HFF-Myc (cell line): Measurements from ENCODE around the gene SLC10A2.

Experiments used
- DNase-seq: peaks from one replicate; pipeline ENCODE4 v3.0.0-alpha.2; 2011; ENCODE audit warnings: low read depth; ENCODE audit errors: extremely low read depth
- H3K4me3 ChIP-seq: replicated peaks from 2 replicates; pipeline ENCODE4 v1.5.1; 2011; ENCODE audit warnings: low read depth, mild to moderate bottlenecking, control low read depth, low read length
- CTCF ChIP-seq: IDR thresholded peaks from 2 replicates; pipeline ENCODE4 v1.5.1; 2012; ENCODE audit warnings: mild to moderate bottlenecking, low read depth, low read length, control low read depth; ENCODE audit errors: missing control alignments

SLC10A2 gene

GRCh38 chr13:103033999-103034398 is 32.2 kb downstream of the SLC10A2 start:
- H3K4me3 ChIP-seq, result no peak overlapping the region

GRCh38 chr13:103031332-103031873 is 34.8 kb downstream of the SLC10A2 start:
- H3K4me3 ChIP-seq, result no peak overlapping the region
- no peak for TF ChIP-seq CTCF
- DNase-seq, result no peak

More at GRCh38 chr13:103033999-103034398, 32.2 kb downstream of the SLC10A2 start:
- no peak for TF ChIP-seq CTCF
- DNase-seq, result no peak

DNA sequence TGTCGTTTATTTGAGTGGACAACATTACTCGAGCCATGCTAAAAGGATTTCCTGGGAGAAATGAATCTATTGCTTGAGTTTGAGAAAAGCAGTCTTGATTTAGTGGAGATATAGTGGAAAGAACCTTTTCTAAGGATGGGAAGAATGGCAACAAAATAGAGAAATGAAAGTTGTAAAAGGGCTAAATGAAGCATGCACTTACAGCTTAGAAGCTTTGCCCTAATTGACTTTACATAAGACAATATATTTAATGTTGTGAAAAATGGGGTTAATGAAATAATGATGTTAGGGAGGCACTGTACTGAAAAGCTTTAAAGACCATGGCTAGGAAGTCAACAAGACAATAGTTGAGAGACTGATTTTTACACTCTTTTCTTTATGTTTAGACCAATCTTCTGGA is 35.4 kb downstream of the SLC10A2 start:
- H3K4me3 ChIP-seq, result no peak overlapping the region
- TF ChIP-seq CTCF, result no peak
- no peak for DNase-seq

DNA sequence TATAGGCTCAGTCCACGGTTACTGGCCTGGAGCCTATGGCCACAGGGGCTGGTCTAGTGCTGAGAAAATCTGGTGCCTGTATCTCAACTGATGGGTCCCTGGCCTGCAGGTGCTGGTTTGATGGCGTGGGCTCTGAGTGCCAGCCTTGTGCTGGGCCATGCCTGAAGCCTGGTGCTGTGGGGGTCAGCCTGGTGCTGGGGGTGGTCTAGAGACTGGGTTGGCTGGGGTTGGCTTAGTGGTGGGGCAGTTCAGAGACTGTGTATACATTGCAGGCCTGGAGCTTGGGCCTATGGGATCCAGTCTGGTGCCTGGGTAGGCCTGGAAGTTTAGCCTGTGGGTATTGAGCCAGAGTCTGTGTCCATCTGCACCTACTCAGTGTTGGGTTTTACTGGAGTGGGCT is 36.4 kb downstream of the SLC10A2 start:
- H3K4me3 ChIP-seq, result no peak overlapping the region
- no peak for TF ChIP-seq CTCF
- DNase-seq, result no peak

DNA sequence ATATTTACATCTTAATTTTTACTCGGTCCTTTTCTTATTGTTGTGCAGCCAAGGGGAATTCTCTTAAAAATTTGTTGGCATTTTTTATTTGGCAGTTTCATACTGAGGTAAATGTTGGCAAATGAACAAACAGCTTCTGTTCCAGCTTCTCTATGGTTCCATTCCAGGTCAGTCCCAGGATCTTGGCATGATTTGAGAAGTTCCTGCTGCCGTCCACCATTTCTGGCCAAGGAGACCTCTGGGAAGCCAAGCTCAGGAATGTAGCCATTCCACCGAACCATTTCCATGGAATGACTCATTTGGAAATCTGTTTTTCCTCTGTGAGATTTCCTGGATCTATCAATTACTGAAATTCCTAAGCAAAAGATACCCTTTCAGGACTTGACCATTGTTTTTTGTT is 43.9 kb downstream of the SLC10A2 start:
- no peak for DNase-seq
- TF ChIP-seq CTCF, result no peak
- H3K4me3 ChIP-seq, result no peak overlapping the region

- DNase-seq, result no peak
- no peak for TF ChIP-seq CTCF
- no peak overlapping the region for H3K4me3 ChIP-seq
Observed at GRCh38 chr13:103018556-103018955, 47.7 kb downstream of the SLC10A2 start.

- no peak for DNase-seq
- H3K4me3 ChIP-seq, result no peak overlapping the region
- no peak for TF ChIP-seq CTCF
Observed at GRCh38 chr13:103012646-103013045, 53.6 kb downstream of the SLC10A2 start.
